Transverse colon (tissue), 4 donors: ENCODE results near the gene CHST11. TPM values are rescaled to one million over a fixed set of nuclear protein-coding genes. Genes with fewer than 3 reads are reported as not detected.
A peak's percentile ranks its signal among the peaks of the same experiment; 100 is the strongest.

Experiments used
- DNase-seq: peaks from one replicate; pipeline ENCODE4 v3.0.0-alpha.2; 2019
- H3K27ac ChIP-seq, 4 donors: fragments of 200-600 bp; sonication (generic); 2 replicates each; pipeline ENCODE4 v1.5.1; 2016 to 2018; ENCODE audit warnings: inconsistent platforms in 4 of 4
- H3K27me3 ChIP-seq: fragments of 200-600 bp; sonication (generic); 2 replicates; pipeline ENCODE4 v1.5.1; 2017; ENCODE audit warnings: inconsistent platforms
- H3K36me3 ChIP-seq, 4 donors: fragments of 200-600 bp; sonication (generic); 2 replicates each; pipeline ENCODE4 v1.5.1; 2017 to 2019; ENCODE audit warnings: inconsistent platforms in 4 of 4
- H3K4me1 ChIP-seq, 4 donors: fragments of 200-600 bp; sonication (generic); 2 replicates each; pipeline ENCODE4 v1.5.1; 2017 to 2020; ENCODE audit warnings: inconsistent platforms in 4 of 4
- H3K4me3 ChIP-seq, 4 donors: fragments of 200-600 bp; sonication (generic); 1 replicate in 1 of 4; 2 replicates in 3 of 4; pipeline versions ENCODE4 v1.5.1 to v1.6.1; 2017 to 2019; ENCODE audit warnings: inconsistent platforms in 4 of 4
- H3K9me3 ChIP-seq, 2 donors: fragments of 200-600 bp; sonication (generic); 2 replicates each; pipeline ENCODE4 v1.5.1; 2017 to 2019; ENCODE audit warnings: inconsistent platforms in 2 of 2
- EP300 ChIP-seq: sonication (generic); formaldehyde crosslinking; IDR thresholded peaks from one replicate; pipeline ENCODE4 v1.6.1; 2017; ENCODE audit warnings: antibody characterized with exemption, low read depth
- POLR2A ChIP-seq: fragments of 450-650 bp; IDR thresholded peaks from one replicate; pipeline ENCODE4 v1.6.1; 2016; ENCODE audit warnings: antibody characterized with exemption, mild to moderate bottlenecking, moderate library complexity
- POLR2AphosphoS5 ChIP-seq, 3 donors: sonication (generic); formaldehyde crosslinking; IDR thresholded peaks; one replicate each; pipeline ENCODE4 v1.6.1; 2016; ENCODE audit warnings: antibody characterized with exemption in 3 of 3
- WGBS, 2 donors: methylation state at CpG; one replicate each; pipeline ENCODE4 v1.1.5; 2018; ENCODE audit warnings: low coverage in 1 of 2; 5-methylcytosine and 5-hydroxymethylcytosine counted together
- in situ Hi-C, 4 donors: fragments of 200-750 bp; cut with MboI; loops; one replicate each; pipeline versions ENCODE4 v1.15.0 to v1.15.1; 2017; ENCODE audit warnings: low sequenced_read_pairs in 3 of 4, low pct_ligation_motif_present in 1 of 4, low pct_unique_long_range_greater_than_20kb in 1 of 4
- intact Hi-C: fragments of 100-400 bp; cut with DNase I; formaldehyde crosslinking; loops from one replicate; pipeline ENCODE4 v1.15.1; 2023; ENCODE audit warnings: low total_unique reads
- total RNA-seq, 4 donors: library from RNA; depleted of rRNA; stranded (reverse); fragments of >200 nt; gene quantifications; one replicate each; pipeline ENCODE4 v1.1.0, GENCODE V29; 2016
- TF ChIP-seq, protein P1 (sequence below), 5 experiments: fragments of 200-600 bp in 3 of 5; fragments of 450-650 bp in 2 of 5; sonication (generic) in 3 of 5; IDR thresholded peaks; 1 replicate in 2 of 5; 2 replicates in 3 of 5; pipeline ENCODE4 v1.5.1; 2016 to 2017; ENCODE audit warnings: antibody characterized with exemption in 5 of 5, inconsistent platforms in 3 of 5, mild to moderate bottlenecking in 2 of 5, moderate library complexity in 1 of 5

CHST11 gene
- total RNA-seq, 4 donors from 2014 or later: 4.2 to 123 (median 31.5) TPM

DNA sequence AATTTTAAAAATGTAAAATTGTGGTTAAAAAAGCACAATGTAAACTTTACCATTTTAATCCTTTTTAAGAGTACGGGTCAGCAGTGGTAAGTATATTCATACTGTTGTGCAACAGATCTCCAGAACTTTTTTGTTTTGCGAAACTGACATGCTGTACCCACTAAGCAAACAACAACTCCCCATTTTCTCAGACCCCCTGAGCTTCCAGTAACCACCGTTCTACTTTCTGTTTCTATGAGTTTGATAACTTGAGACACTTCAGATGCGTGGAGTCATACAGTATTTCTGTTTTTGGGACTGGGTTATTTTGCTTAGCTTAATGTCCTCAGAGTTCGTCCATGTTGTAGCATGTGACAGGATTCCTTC is 38.0 kb downstream of the CHST11 start:
- 59 to 69% methylated on average over 5 of the region's 5 CpGs for WGBS, 2 donors
- no peak overlapping the region for H3K4me3 ChIP-seq
- in situ Hi-C loops: no loop called here

DNA sequence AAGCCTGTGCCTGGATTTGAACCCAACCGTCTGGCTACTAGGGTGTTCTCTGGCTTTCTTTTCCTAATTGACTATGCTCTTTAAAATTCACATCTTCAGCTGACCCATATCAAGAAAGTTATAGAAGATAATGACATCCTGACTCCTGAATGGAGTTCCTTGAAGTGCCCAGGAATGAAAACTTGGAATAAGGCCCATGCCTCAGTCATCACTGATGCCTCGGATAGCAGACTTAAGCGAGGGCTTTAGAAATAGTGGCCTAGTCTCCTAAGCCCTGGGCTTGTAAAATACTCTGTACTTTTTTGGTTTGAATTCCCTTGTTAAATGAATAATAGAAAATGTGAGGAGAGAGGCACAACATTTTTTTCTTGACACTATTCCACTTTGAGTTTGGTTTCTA is 39.0 kb downstream of the CHST11 start:
- Histone ChIP-seq H3K4me3 (no peak overlapping the region), H3K27ac (peak overlapping the region in 1 of 4 donors; percentile 72), H3K4me1 (peaks cover 0 to 30% (median 0%) of the 10 kb centered on the region in 4 donors), H3K36me3 (no peaks in the 10 kb centered on the region), H3K27me3 (no peaks in the 10 kb centered on the region), H3K9me3 (no peaks in the 10 kb centered on the region)
- intact Hi-C loops: no loop called here
- TF ChIP-seq, protein P1, sequence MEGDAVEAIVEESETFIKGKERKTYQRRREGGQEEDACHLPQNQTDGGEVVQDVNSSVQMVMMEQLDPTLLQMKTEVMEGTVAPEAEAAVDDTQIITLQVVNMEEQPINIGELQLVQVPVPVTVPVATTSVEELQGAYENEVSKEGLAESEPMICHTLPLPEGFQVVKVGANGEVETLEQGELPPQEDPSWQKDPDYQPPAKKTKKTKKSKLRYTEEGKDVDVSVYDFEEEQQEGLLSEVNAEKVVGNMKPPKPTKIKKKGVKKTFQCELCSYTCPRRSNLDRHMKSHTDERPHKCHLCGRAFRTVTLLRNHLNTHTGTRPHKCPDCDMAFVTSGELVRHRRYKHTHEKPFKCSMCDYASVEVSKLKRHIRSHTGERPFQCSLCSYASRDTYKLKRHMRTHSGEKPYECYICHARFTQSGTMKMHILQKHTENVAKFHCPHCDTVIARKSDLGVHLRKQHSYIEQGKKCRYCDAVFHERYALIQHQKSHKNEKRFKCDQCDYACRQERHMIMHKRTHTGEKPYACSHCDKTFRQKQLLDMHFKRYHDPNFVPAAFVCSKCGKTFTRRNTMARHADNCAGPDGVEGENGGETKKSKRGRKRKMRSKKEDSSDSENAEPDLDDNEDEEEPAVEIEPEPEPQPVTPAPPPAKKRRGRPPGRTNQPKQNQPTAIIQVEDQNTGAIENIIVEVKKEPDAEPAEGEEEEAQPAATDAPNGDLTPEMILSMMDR (IDR thresholded peaks at IDR 0.05): no peak
- TF ChIP-seq POLR2A (no peak), POLR2AphosphoS5 (IDR thresholded peaks at IDR 0.05) (no peak), EP300 (no peak)
- DNase-seq: no peak
- in situ Hi-C loops: no loop called here
- 79 to 100% methylated on average over 1 to 3 of the region's 3 CpGs for WGBS, 2 donors

More for the DNA sequence above, 38.0 kb downstream of the CHST11 start:
- Histone ChIP-seq H3K27me3 (no peaks in the 10 kb centered on the region), H3K36me3 (no peaks in the 10 kb centered on the region), H3K4me1 (peaks cover 0 to 28% (median 0%) of the 10 kb centered on the region in 4 donors), H3K27ac (peak overlapping the region; percentile 14 to 72 (median 38)), H3K9me3 (no peaks in the 10 kb centered on the region)
- no peak for DNase-seq
- intact Hi-C loops: no loop called here
- no peak for TF ChIP-seq POLR2A
- TF ChIP-seq, protein P1 (IDR thresholded peaks at IDR 0.05): no peak
- no peak for TF ChIP-seq POLR2AphosphoS5 (IDR thresholded peaks at IDR 0.05)
- TF ChIP-seq EP300: no peak

DNA sequence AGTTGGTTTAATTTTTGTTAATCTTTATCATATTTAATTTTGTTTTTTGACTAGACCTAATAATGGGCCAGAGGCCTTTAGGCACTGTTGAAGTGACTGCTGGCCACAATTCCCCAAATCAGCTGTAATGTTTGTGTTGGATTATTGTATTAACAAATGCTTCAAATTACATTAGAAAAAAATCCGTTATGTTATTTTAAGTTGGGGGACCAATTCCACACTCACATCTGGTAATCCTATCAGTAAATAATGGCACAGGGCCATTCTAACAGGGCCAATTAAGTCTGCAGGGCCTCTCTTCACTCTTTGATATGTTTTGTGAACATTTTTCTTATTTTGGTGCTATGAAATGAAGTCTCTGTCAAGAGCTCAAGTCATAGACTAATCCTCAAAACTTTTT is 39.6 kb downstream of the CHST11 start:
- intact Hi-C loops (no loop called here), in situ Hi-C loops (no loop called here)
- no peak for DNase-seq
- no peaks in the 10 kb centered on the region for H3K9me3 ChIP-seq
- H3K27me3 ChIP-seq: no peaks in the 10 kb centered on the region
- no peak overlapping the region for H3K27ac ChIP-seq
- TF ChIP-seq EP300 (no peak), POLR2AphosphoS5 (IDR thresholded peaks at IDR 0.05) (no peak), POLR2A (no peak)
- TF ChIP-seq, protein P1 (IDR thresholded peaks at IDR 0.05): no peak
- H3K36me3 ChIP-seq: no peaks in the 10 kb centered on the region
- peaks cover 0 to 30% (median 0%) of the 10 kb centered on the region in 4 donors for H3K4me1 ChIP-seq
- H3K4me3 ChIP-seq: no peak overlapping the region
- WGBS, 2 donors: 46 to 60% methylated on average over 1 of the region's 1 CpG

DNA sequence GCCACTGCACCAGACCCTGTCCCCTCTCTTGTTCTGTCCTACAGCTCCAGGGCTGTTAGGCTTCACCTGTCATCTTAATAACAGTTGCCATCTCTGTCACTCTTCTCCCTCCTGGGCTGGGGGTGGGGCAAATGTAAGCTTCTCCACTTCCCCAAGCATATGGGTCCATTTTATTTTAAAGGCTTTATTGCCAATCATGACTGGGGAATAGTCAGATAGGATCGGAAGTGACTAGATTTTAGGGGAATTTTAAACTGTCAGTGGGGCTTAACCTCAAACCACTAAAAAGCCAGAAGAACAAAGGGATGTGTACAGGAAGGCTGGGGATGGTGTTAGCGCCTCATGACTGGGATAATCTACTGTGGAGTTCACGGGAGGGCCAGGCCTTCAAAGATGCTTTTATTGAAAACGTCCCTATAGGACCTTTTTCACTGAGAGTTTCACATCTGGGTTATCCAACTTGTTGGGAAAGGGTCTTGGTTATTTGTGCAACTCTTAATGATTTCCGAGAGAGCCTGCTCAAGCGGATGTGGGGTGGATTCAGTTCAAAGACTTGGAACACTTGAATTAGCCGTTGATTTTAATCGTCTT is 41.6 kb downstream of the CHST11 start:
- TF ChIP-seq POLR2AphosphoS5 (IDR thresholded peaks at IDR 0.05) (no peak), POLR2A (no peak), EP300 (no peak)
- TF ChIP-seq, protein P1 (IDR thresholded peaks at IDR 0.05): no peak
- intact Hi-C loops: no loop called here
- WGBS, 2 donors: 90 to 100% methylated on average over 2 to 8 of the region's 8 CpGs

More for the DNA sequence above, 41.6 kb downstream of the CHST11 start:
- Histone ChIP-seq H3K27ac (no peak overlapping the region), H3K36me3 (no peaks in the 10 kb centered on the region), H3K27me3 (no peaks in the 10 kb centered on the region), H3K9me3 (no peaks in the 10 kb centered on the region), H3K4me3 (no peak overlapping the region), H3K4me1 (peaks cover 0 to 30% (median 0%) of the 10 kb centered on the region in 4 donors)
- no peak for DNase-seq
- in situ Hi-C loops: no loop called here
